Sigmoid colon (tissue), 3 donors: ENCODE measurements around the gene FXYD2.

Experiments used
- POLR2A ChIP-seq, 2 donors: fragments of 450-650 bp; IDR thresholded peaks; one replicate each; pipeline ENCODE4 v1.6.1; 2016; ENCODE audit warnings: antibody characterized with exemption in 2 of 2, mild to moderate bottlenecking in 2 of 2, moderate library complexity in 2 of 2
- TF ChIP-seq, protein P1 (sequence below), 4 experiments: fragments of 450-650 bp in 3 of 4; fragments of 200-600 bp in 1 of 4; IDR thresholded peaks; one replicate each; pipeline ENCODE4 v1.5.1; 2016 to 2019; ENCODE audit warnings: antibody characterized with exemption in 4 of 4, mild to moderate bottlenecking in 3 of 4, moderate library complexity in 2 of 4

DNA sequence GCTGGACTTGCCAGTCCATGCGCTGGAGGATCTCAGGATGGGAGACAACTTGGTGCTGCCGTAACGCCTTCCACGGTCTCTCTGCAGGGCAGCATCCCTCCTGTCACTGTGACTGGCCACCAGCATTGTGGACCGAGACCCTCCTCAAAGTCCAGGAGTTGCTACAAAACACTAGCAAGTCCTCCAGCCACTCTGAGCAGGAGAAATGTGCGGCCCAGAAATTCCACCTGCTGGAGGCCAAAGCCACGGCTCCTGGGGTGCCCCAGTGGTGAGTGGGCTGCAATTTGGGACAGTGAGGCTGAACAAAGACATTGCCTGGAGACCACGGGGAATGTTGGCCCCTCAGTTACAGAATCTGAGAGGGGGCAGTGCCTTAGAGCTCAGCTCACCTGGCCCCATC, 20.6 kb downstream of the FXYD2 start:
- TF ChIP-seq POLR2A (IDR thresholded peaks at IDR 0.05): no peak
- TF ChIP-seq, protein P1, sequence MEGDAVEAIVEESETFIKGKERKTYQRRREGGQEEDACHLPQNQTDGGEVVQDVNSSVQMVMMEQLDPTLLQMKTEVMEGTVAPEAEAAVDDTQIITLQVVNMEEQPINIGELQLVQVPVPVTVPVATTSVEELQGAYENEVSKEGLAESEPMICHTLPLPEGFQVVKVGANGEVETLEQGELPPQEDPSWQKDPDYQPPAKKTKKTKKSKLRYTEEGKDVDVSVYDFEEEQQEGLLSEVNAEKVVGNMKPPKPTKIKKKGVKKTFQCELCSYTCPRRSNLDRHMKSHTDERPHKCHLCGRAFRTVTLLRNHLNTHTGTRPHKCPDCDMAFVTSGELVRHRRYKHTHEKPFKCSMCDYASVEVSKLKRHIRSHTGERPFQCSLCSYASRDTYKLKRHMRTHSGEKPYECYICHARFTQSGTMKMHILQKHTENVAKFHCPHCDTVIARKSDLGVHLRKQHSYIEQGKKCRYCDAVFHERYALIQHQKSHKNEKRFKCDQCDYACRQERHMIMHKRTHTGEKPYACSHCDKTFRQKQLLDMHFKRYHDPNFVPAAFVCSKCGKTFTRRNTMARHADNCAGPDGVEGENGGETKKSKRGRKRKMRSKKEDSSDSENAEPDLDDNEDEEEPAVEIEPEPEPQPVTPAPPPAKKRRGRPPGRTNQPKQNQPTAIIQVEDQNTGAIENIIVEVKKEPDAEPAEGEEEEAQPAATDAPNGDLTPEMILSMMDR (IDR thresholded peaks at IDR 0.05): no peak
